K562 (cell line): ENCODE data around the gene WDR27. TPM values are rescaled to one million over a fixed set of nuclear protein-coding genes. Genes with fewer than 3 reads are reported as not detected.
A peak's percentile ranks its signal among the peaks of the same experiment; 100 is the strongest.
"Not testable (repeated sequence)": the region's sequence is repeated elsewhere in the genome, so short reads cannot be mapped to it uniquely, and the experiment has no call there.

Source experiments
- ATAC-seq: fragments of 200-7000 bp; cut with Tn5 transposase; 3 replicates; pipeline ENCODE4 v1.9.1; 2020; ENCODE audit warnings: moderate library complexity
- BruUV-seq: library from RNA; stranded (reverse); fragments of 400-500 nt; replicated peaks from 2 replicates; lab custom pipeline; 2021; lab: Mats Ljungman, UMichigan
- CTCF ChIA-PET: fragments of 300-600 bp; formaldehyde crosslinking; extraction: SDS; loops from one replicate; lab custom pipeline; 2021; ENCODE audit warnings: low intra/inter-chr PET ratio; lab: Yijun Ruan, JAX
- POLR2A ChIA-PET: fragments of 300-600, 350-650 bp; sonication (Branson Sonifier 250); formaldehyde crosslinking; extraction: SDS; loops from one replicate; lab custom pipeline; 2021; ENCODE audit warnings: antibody characterized with exemption, inconsistent platforms; lab: Yijun Ruan, JAX
- DNase-seq, 4 experiments: peaks; one replicate each; pipeline versions ENCODE4 v3.0.0 to v3.0.0-alpha.2; 2011 to 2018; ENCODE audit warnings: low spot score in 3 of 4, mixed read lengths in 3 of 4; ENCODE audit errors: extremely low read depth in 1 of 4
- FAIRE-seq: peaks from 2 replicates; lab custom pipeline; 2011; peaks lifted over from hg19 to GRCh38; lab: Jason Lieb, UNC
- H2AFZ ChIP-seq: 2 replicates; pipeline ENCODE4 v1.6.0; 2011; ENCODE audit warnings: low read depth, low read length, control low read depth, inconsistent platforms
- H3K27ac ChIP-seq: fragments of 200-600 bp; 3 replicates; pipeline ENCODE4 v1.8.0; 2011; ENCODE audit warnings: low read depth, mild to moderate bottlenecking, control low read depth, inconsistent platforms, low read length, moderate library complexity, mixed read lengths; ENCODE audit errors: extremely low read depth
- H3K27me3 ChIP-seq, 2 experiments: fragments of 300-600 bp in 1 of 2; 2 replicates in 1 of 2; 3 replicates in 1 of 2; pipeline versions ENCODE4 v1.6.0 to v1.8.0; 2011; ENCODE audit warnings: inconsistent platforms in 2 of 2, low read length in 2 of 2, mild to moderate bottlenecking in 1 of 2, mixed read lengths in 1 of 2, moderate library complexity in 1 of 2; ENCODE audit not compliant: control insufficient read depth in 2 of 2, insufficient read depth in 2 of 2
- H3K36me3 ChIP-seq: fragments of 300-600 bp; 3 replicates; pipeline ENCODE4 v1.8.0; 2011; ENCODE audit warnings: mild to moderate bottlenecking, low read length, inconsistent platforms; ENCODE audit not compliant: control insufficient read depth, insufficient read depth
- H3K4me1 ChIP-seq, 2 experiments: fragments of 200-600 bp in 1 of 2; replicated peaks in 1 of 2; 2 replicates in 1 of 2; 3 replicates in 1 of 2; pipeline versions ENCODE4 v1.5.1 to v1.8.0; 2011; ENCODE audit warnings: inconsistent platforms in 2 of 2, low read length in 2 of 2, mild to moderate bottlenecking in 1 of 2, mixed read lengths in 1 of 2, moderate library complexity in 1 of 2; ENCODE audit not compliant: control insufficient read depth in 2 of 2, insufficient read depth in 2 of 2
- H3K4me2 ChIP-seq: 2 replicates; pipeline ENCODE4 v1.6.1; 2011; ENCODE audit warnings: low read length, control low read depth, inconsistent platforms, mixed read lengths; ENCODE audit not compliant: insufficient read depth
- H3K4me3 ChIP-seq: fragments of 200-600 bp; sonication (generic), shearing (Covaris generic); 2 replicates; pipeline ENCODE4 v1.5.1; 2016; ENCODE audit warnings: control low read depth, inconsistent platforms
- H3K79me2 ChIP-seq: fragments of 200-600 bp; 3 replicates; pipeline ENCODE4 v1.8.0; 2011; ENCODE audit warnings: low read length, inconsistent platforms; ENCODE audit not compliant: control insufficient read depth, insufficient read depth
- H3K9ac ChIP-seq, 2 experiments: 2 replicates each; pipeline versions ENCODE4 v1.6.0 to v1.6.1; 2011; ENCODE audit warnings: low read depth in 2 of 2, low read length in 2 of 2, control low read depth in 1 of 2, inconsistent platforms in 1 of 2, mild to moderate bottlenecking in 1 of 2, mixed read lengths in 1 of 2; ENCODE audit not compliant: insufficient read depth in 1 of 2
- H3K9me1 ChIP-seq: one replicate; pipeline ENCODE4 v1.6.0; 2011; ENCODE audit warnings: inconsistent platforms, mild to moderate bottlenecking, low read length, moderate library complexity; ENCODE audit not compliant: control insufficient read depth, insufficient read depth
- H3K9me3 ChIP-seq: replicated peaks from 2 replicates; pipeline ENCODE4 v1.5.1; 2011; ENCODE audit warnings: low read depth, low read length, inconsistent platforms; ENCODE audit not compliant: control insufficient read depth, insufficient read depth
- H4K20me1 ChIP-seq: replicated peaks from 2 replicates; pipeline ENCODE4 v1.6.1; 2011; ENCODE audit warnings: low read length, inconsistent platforms, mixed read lengths; ENCODE audit not compliant: control insufficient read depth, insufficient read depth
- WGBS: fragments of 100-300 bp; shearing (Covaris generic); methylation state at CpG from one replicate; pipeline ENCODE4 v1.1.6; 2016; ENCODE audit warnings: low coverage, mixed read lengths; ENCODE audit not compliant: insufficient coverage; ENCODE audit errors: missing lambda C conversion rate; 5-methylcytosine and 5-hydroxymethylcytosine counted together
- in situ Hi-C: fragments of 300-500 bp; cut with MboI; formaldehyde crosslinking; loops from 4 replicates; pipeline ENCODE4 v1.15.0; 2018; ENCODE audit warnings: inconsistent platforms, mixed read lengths
- intact Hi-C: fragments of 100-400 bp; cut with micrococcal nuclease; formaldehyde crosslinking; loops from 2 replicates; pipeline ENCODE4 v1.14.2; 2022
- polyA plus RNA-seq, 8 experiments: library from polyadenylated mRNA; depleted of rRNA in 4 of 8; stranded (reverse) in 5 of 8; unstranded in 3 of 8; fragments of >200 nt; fragmentation: Nextera tagmentation in 2 of 8; fragmentation: Illumina TruSeq in 1 of 8; extraction: Ambion mirVana in 2 of 8; extraction: Trizol in 1 of 8; gene quantifications; 2 replicates each; pipeline versions ENCODE4 v1.2.1 to v1.2.3, GENCODE V29; 2011 to 2014; ENCODE audit warnings: inconsistent platforms in 1 of 8, missing spikeins in 1 of 8
- total RNA-seq, 7 experiments: library from RNA; depleted of rRNA in 6 of 7; stranded (reverse); fragments of >200 nt in 6 of 7; fragmentation: Illumina TruSeq in 2 of 7; extraction: Trizol in 2 of 7; gene quantifications; 2 replicates each; pipeline versions ENCODE4 v1.2.1 to v1.2.3, GENCODE V29; 2011 to 2021; ENCODE audit warnings: low replicate concordance in 1 of 7
- TF ChIP-seq, protein P1 (sequence below): fragments of 450-650 bp; IDR thresholded peaks from 2 replicates; pipeline ENCODE4 v1.6.1; 2016; ENCODE audit warnings: mild to moderate bottlenecking, moderate library complexity

Gene WDR27
- total and polyA plus RNA-seq, 9 of the 15 experiments (the other 6 are each of a cell fraction or from before 2014, with no cell fraction given), result 4.3 to 77.2 (median 22.7) TPM

DNA sequence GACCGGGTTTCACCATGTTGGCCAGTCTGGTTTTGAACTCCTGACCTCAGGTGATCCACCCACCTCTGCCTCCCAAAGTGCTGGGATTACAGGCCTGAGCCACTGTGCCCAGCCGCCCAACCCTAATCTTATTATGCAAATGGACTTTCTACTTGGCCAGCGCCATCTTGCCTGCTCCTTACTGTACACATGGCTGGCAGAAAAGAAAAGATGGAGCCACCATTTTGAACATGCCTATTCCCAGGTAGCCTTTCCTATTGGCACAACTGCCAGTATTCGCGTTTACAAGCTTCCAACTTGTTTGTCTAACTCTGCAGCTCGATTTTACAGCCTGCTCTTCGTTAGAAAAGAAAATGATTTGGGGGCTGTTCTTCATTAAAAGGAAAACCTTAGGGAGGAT lies 84.3 kb downstream of the WDR27 start (continued):
- TF ChIP-seq, protein P1, sequence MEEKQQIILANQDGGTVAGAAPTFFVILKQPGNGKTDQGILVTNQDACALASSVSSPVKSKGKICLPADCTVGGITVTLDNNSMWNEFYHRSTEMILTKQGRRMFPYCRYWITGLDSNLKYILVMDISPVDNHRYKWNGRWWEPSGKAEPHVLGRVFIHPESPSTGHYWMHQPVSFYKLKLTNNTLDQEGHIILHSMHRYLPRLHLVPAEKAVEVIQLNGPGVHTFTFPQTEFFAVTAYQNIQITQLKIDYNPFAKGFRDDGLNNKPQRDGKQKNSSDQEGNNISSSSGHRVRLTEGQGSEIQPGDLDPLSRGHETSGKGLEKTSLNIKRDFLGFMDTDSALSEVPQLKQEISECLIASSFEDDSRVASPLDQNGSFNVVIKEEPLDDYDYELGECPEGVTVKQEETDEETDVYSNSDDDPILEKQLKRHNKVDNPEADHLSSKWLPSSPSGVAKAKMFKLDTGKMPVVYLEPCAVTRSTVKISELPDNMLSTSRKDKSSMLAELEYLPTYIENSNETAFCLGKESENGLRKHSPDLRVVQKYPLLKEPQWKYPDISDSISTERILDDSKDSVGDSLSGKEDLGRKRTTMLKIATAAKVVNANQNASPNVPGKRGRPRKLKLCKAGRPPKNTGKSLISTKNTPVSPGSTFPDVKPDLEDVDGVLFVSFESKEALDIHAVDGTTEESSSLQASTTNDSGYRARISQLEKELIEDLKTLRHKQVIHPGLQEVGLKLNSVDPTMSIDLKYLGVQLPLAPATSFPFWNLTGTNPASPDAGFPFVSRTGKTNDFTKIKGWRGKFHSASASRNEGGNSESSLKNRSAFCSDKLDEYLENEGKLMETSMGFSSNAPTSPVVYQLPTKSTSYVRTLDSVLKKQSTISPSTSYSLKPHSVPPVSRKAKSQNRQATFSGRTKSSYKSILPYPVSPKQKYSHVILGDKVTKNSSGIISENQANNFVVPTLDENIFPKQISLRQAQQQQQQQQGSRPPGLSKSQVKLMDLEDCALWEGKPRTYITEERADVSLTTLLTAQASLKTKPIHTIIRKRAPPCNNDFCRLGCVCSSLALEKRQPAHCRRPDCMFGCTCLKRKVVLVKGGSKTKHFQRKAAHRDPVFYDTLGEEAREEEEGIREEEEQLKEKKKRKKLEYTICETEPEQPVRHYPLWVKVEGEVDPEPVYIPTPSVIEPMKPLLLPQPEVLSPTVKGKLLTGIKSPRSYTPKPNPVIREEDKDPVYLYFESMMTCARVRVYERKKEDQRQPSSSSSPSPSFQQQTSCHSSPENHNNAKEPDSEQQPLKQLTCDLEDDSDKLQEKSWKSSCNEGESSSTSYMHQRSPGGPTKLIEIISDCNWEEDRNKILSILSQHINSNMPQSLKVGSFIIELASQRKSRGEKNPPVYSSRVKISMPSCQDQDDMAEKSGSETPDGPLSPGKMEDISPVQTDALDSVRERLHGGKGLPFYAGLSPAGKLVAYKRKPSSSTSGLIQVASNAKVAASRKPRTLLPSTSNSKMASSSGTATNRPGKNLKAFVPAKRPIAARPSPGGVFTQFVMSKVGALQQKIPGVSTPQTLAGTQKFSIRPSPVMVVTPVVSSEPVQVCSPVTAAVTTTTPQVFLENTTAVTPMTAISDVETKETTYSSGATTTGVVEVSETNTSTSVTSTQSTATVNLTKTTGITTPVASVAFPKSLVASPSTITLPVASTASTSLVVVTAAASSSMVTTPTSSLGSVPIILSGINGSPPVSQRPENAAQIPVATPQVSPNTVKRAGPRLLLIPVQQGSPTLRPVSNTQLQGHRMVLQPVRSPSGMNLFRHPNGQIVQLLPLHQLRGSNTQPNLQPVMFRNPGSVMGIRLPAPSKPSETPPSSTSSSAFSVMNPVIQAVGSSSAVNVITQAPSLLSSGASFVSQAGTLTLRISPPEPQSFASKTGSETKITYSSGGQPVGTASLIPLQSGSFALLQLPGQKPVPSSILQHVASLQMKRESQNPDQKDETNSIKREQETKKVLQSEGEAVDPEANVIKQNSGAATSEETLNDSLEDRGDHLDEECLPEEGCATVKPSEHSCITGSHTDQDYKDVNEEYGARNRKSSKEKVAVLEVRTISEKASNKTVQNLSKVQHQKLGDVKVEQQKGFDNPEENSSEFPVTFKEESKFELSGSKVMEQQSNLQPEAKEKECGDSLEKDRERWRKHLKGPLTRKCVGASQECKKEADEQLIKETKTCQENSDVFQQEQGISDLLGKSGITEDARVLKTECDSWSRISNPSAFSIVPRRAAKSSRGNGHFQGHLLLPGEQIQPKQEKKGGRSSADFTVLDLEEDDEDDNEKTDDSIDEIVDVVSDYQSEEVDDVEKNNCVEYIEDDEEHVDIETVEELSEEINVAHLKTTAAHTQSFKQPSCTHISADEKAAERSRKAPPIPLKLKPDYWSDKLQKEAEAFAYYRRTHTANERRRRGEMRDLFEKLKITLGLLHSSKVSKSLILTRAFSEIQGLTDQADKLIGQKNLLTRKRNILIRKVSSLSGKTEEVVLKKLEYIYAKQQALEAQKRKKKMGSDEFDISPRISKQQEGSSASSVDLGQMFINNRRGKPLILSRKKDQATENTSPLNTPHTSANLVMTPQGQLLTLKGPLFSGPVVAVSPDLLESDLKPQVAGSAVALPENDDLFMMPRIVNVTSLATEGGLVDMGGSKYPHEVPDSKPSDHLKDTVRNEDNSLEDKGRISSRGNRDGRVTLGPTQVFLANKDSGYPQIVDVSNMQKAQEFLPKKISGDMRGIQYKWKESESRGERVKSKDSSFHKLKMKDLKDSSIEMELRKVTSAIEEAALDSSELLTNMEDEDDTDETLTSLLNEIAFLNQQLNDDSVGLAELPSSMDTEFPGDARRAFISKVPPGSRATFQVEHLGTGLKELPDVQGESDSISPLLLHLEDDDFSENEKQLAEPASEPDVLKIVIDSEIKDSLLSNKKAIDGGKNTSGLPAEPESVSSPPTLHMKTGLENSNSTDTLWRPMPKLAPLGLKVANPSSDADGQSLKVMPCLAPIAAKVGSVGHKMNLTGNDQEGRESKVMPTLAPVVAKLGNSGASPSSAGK, result peak; percentile 28; the same call in 1 of the 2 replicates

DNA sequence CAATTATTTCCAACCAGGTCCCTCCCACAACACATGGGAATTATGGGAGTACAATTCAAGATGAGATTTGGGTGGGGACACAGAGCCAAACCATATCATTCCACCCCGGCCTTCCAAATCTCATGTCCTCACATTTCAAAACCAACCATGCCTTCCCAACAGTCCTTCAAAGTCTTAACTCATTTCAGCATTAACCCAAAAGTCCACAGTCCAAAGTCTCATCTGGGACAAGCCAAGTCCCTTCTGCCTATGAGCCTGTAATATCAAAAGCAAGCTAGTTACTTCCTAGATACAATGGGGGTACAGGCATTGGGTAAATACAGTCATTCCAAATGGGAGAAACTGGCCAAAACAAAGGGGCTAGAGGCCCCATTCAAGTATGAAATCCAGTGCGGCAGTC lies 93.2 kb downstream of the WDR27 start:
- H3K27me3 ChIP-seq, CTCF ChIA-PET: not testable (repeated sequence)

More for the DNA sequence above, 93.2 kb downstream of the WDR27 start:
- DNase-seq, H3K4me2 ChIP-seq, intact Hi-C loops, H3K9ac ChIP-seq, H3K79me2 ChIP-seq, in situ Hi-C loops, FAIRE-seq, H3K9me3 ChIP-seq, H3K9me1 ChIP-seq, H3K4me3 ChIP-seq, H3K36me3 ChIP-seq, H3K4me1 ChIP-seq, H4K20me1 ChIP-seq, H3K27ac ChIP-seq, BruUV-seq, ATAC-seq, H2AFZ ChIP-seq: not testable (repeated sequence)
- POLR2A ChIA-PET, result interaction anchor here (1.2 kb wide), 1 partner anchor 10 kb away, joined by 4 read pairs; no protein-coding TSS in a partner anchor
- 13% methylated on average over 2 of the region's 2 CpGs for WGBS
